Neural crest cell (in vitro differentiated cells): ENCODE results near the gene CLN3. TPM values are rescaled to one million over a fixed set of nuclear protein-coding genes. Genes with fewer than 3 reads are reported as not detected.

Experiments
- DNase-seq: peaks from one replicate; pipeline ENCODE4 v3.0.0; 2021; ENCODE audit warnings: low read depth, mixed read lengths, low spot score
- H3K27ac Mint-ChIP-seq: one replicate; pipeline ENCODE4 v1.8.0; 2021; ENCODE audit warnings: mild to moderate bottlenecking, mixed read lengths; ENCODE audit not compliant: unreplicated experiment
- H3K27me3 Mint-ChIP-seq: 2 replicates; pipeline ENCODE4 v1.8.0; 2021; ENCODE audit warnings: low read depth, mild to moderate bottlenecking, mixed read lengths
- H3K36me3 Mint-ChIP-seq: 2 replicates; pipeline ENCODE4 v1.8.0; 2021; ENCODE audit warnings: low read depth, mild to moderate bottlenecking, mixed read lengths
- H3K4me1 Mint-ChIP-seq: 2 replicates; pipeline ENCODE4 v1.8.0; 2021; ENCODE audit warnings: mixed read lengths
- H3K4me3 Mint-ChIP-seq: one replicate; pipeline ENCODE4 v1.8.0; 2021; ENCODE audit warnings: mild to moderate bottlenecking, mixed read lengths
- H3K9me3 Mint-ChIP-seq: 2 replicates; pipeline ENCODE4 v1.8.0; 2021; ENCODE audit warnings: mixed read lengths
- total RNA-seq: library from RNA; stranded (reverse); gene quantifications from 2 replicates; pipeline ENCODE4 v1.2.1, GENCODE V29; 2021
- TF ChIP-seq, protein P1 (sequence below): fragments of 200-600 bp; sonication (generic); conservative IDR thresholded peaks from 2 replicates; pipeline ENCODE4 v1.5.0; 2021; ENCODE audit warnings: antibody characterized with exemption, mild to moderate bottlenecking

Gene CLN3
- total RNA-seq, 1 donor from 2014 or later, result 34.6 TPM

DNA sequence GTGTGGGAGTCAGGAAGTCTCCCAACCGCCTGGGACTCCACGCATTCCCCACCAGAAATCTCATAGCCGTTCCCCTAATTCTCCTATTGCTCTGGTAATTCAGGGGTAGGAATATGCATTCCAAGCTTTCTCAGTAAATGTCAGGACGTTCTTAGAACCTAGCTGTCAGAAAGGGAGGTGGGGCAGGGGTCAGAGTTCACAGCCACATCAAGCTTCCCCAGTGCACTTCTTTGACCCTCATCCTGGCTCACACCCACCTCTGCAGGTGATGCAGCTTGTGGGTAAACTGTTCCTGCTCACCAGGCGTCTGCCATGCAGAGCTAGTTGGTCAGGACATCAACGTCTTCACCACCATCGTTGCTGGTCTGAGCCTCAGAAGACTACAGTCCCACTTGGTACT, 28.8 kb upstream of the CLN3 start:
- Mint-ChIP-seq H3K4me3 (no peak overlapping the region), H3K27ac (no peak overlapping the region), H3K27me3 (no peaks in the 10 kb centered on the region), H3K4me1 (no peaks in the 10 kb centered on the region), H3K9me3 (no peaks in the 10 kb centered on the region), H3K36me3 (no peaks in the 10 kb centered on the region)
- DNase-seq, result no peak
- TF ChIP-seq, protein P1, sequence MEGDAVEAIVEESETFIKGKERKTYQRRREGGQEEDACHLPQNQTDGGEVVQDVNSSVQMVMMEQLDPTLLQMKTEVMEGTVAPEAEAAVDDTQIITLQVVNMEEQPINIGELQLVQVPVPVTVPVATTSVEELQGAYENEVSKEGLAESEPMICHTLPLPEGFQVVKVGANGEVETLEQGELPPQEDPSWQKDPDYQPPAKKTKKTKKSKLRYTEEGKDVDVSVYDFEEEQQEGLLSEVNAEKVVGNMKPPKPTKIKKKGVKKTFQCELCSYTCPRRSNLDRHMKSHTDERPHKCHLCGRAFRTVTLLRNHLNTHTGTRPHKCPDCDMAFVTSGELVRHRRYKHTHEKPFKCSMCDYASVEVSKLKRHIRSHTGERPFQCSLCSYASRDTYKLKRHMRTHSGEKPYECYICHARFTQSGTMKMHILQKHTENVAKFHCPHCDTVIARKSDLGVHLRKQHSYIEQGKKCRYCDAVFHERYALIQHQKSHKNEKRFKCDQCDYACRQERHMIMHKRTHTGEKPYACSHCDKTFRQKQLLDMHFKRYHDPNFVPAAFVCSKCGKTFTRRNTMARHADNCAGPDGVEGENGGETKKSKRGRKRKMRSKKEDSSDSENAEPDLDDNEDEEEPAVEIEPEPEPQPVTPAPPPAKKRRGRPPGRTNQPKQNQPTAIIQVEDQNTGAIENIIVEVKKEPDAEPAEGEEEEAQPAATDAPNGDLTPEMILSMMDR, result no peak

DNA sequence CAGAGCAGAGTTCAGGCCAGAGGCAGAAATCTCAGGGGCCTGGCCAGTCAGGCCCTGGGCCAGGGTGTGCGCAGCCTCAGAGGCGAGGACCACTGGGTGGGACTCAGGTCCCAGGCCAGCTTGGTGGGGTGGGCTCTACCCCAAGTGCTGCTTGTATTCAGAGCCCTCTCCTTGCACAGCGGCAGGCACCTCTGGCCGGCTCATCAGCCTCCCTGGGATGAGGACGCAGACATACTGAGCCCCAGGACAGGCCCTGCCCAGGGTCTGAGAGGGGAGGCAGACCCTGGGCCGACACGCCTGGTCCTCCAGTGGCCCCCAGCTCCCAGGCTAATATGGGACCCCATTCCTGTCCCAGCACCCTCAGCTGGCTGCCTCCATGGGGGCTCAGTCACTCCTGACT, 22.4 kb upstream of the CLN3 start:
- no peak for DNase-seq
- Mint-ChIP-seq H3K4me1 (no peaks in the 10 kb centered on the region), H3K9me3 (no peaks in the 10 kb centered on the region), H3K27ac (no peak overlapping the region), H3K4me3 (no peak overlapping the region), H3K36me3 (no peaks in the 10 kb centered on the region), H3K27me3 (no peaks in the 10 kb centered on the region)
- TF ChIP-seq, protein P1, result no peak

DNA sequence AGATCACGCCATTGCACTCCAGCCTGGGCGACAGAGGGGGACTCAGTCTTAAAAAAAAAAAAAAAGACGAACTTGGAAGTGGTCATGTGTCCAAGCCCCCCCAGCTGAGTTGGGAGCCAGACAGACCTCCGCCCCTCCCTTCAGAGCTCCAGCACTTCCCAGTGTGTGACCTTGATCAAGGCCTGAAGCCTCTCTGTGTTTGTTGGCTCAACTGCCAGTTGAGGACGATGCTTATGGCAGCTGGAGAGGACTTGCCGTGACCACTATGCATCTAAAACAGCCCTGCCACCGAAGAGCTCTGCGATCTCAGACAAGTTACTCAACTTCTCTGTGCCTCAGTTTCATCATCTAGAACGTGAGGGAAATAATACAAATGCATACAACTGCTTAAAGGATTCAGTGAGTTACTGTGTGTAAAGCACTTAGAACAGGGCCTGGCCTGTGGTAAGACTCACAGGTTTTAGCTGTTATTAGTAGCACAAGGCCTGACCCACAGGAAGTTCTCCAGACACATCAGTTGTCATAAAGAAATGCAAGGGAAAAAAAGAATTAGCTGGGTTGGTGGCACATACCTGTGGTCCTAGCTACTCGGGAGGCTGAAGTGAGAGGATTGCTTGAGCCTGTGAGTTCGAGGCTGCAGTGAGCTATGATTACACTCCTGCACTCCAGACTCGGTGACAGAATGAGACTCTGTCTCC, 21.8 kb upstream of the CLN3 start:
- Mint-ChIP-seq H3K4me3 (no peak overlapping the region), H3K27me3 (no peaks in the 10 kb centered on the region), H3K36me3 (no peaks in the 10 kb centered on the region), H3K4me1 (no peaks in the 10 kb centered on the region), H3K27ac (peak overlapping the region; percentile 12), H3K9me3 (no peaks in the 10 kb centered on the region)
- DNase-seq, result no peak
- TF ChIP-seq, protein P1, result no peak

- Mint-ChIP-seq H3K27ac (no peak overlapping the region), H3K4me3 (no peak overlapping the region), H3K9me3 (no peaks in the 10 kb centered on the region), H3K27me3 (no peaks in the 10 kb centered on the region), H3K36me3 (no peaks in the 10 kb centered on the region), H3K4me1 (no peaks in the 10 kb centered on the region)
- no peak for DNase-seq
- TF ChIP-seq, protein P1, result no peak
Measured at GRCh38 chr16:28511801-28512789, 20.2 kb upstream of the CLN3 start.

DNA sequence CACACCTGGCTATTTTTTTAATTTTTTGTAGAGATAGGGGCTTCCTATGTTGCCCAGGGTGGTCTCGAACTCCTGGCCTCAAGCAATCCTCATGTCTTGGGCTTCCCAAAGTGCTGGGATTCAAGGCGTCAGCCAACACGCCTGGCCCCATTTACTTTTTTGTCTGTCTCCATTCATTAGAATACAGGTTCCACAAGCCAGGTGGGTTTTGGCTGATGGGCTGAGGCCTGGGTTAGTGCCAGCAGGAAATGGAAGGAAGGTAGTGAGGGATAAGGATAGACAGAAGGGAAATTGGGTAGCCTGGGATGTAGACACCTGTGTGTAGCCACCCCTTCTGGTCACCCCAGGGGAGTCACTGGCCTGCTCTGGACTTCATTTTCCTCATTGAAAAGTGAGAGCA, 19.2 kb upstream of the CLN3 start:
- peaks cover 6% of the 10 kb centered on the region for H3K27me3 Mint-ChIP-seq
- H3K36me3 Mint-ChIP-seq, result no peaks in the 10 kb centered on the region
- H3K27ac Mint-ChIP-seq, result no peak overlapping the region
- H3K4me3 Mint-ChIP-seq, result no peak overlapping the region
- no peaks in the 10 kb centered on the region for H3K4me1 Mint-ChIP-seq
- DNase-seq, result no peak
- TF ChIP-seq, protein P1, result no peak
- H3K9me3 Mint-ChIP-seq, result no peaks in the 10 kb centered on the region
